ENCODE measurements around the gene PIP4K2B.

DNA sequence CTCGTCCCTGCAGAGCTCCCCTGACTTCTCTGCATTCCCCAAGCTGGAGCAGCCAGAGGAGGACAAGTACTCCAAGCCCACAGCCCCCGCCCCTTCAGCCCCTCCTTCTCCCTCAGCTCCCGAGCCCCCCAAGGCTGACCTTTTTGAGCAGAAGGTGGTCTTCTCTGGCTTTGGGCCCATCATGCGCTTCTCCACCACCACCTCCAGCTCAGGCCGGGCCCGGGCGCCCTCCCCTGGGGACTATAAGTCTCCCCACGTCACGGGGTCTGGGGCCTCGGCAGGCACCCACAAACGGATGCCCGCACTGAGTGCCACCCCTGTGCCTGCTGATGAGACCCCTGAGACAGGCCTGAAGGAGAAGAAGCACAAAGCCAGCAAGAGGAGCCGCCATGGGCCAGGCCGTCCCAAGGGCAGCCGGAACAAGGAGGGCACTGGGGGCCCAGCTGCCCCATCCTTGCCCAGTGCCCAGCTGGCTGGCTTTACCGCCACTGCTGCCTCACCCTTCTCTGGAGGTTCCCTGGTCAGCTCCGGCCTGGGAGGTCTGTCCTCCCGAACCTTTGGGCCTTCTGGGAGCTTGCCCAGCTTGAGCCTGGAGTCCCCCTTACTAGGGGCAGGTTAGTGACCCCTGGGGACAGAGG is 82.9 kb downstream of the PIP4K2B start:
- TF ChIP-seq, protein P1, sequence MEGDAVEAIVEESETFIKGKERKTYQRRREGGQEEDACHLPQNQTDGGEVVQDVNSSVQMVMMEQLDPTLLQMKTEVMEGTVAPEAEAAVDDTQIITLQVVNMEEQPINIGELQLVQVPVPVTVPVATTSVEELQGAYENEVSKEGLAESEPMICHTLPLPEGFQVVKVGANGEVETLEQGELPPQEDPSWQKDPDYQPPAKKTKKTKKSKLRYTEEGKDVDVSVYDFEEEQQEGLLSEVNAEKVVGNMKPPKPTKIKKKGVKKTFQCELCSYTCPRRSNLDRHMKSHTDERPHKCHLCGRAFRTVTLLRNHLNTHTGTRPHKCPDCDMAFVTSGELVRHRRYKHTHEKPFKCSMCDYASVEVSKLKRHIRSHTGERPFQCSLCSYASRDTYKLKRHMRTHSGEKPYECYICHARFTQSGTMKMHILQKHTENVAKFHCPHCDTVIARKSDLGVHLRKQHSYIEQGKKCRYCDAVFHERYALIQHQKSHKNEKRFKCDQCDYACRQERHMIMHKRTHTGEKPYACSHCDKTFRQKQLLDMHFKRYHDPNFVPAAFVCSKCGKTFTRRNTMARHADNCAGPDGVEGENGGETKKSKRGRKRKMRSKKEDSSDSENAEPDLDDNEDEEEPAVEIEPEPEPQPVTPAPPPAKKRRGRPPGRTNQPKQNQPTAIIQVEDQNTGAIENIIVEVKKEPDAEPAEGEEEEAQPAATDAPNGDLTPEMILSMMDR (IDR thresholded peaks at IDR 0.05), result no peak
- no peak for TF ChIP-seq POLR2A (IDR thresholded peaks at IDR 0.05)

Data from body of pancreas (tissue), 4 donors.